OCI-LY3 (cell line): ENCODE results near the gene ALKBH3.
A peak's percentile ranks its signal among the peaks of the same experiment; 100 is the strongest.

Experiments used
- EZH2phosphoT487 ChIP-seq: fragments of 200-600 bp; shearing (Covaris generic); IDR thresholded peaks from 2 replicates; pipeline ENCODE4 v1.6.1; 2018; ENCODE audit warnings: antibody characterized with exemption, mixed run types, low read depth
- TF ChIP-seq, protein P1 (sequence below): fragments of 200-600, 300-600 bp; sonication (generic); IDR thresholded peaks from 2 replicates; pipeline ENCODE4 v1.5.1; 2014; ENCODE audit warnings: antibody characterized with exemption, low read length, low read depth

DNA sequence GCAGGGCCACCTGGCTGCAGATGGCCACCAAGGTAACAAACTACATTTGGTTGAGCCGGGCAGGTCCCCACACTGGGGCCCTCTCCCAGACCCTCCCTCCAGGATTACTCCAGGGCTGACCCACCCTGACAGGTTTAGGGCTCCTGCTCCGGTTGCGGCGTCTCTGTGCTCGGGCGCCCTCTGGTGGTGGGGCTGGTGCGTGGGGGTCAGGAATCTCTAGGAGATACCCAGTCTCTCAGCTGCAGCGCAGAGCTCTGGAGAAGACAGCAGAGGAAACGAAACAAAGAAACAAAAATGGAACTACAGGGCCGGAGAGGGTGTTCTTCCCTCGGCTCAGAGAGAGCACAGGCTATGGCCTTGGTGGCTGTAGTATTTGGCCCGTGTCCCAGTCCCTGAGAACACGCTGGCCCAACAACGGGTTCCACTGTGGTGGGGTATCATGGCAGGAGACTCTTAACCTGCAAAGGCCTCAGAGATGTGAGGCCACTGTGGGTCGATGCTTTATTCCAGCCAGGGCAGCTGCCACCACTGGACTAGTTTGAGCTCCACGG, 64.2 kb downstream of the ALKBH3 start:
- TF ChIP-seq, protein P1, sequence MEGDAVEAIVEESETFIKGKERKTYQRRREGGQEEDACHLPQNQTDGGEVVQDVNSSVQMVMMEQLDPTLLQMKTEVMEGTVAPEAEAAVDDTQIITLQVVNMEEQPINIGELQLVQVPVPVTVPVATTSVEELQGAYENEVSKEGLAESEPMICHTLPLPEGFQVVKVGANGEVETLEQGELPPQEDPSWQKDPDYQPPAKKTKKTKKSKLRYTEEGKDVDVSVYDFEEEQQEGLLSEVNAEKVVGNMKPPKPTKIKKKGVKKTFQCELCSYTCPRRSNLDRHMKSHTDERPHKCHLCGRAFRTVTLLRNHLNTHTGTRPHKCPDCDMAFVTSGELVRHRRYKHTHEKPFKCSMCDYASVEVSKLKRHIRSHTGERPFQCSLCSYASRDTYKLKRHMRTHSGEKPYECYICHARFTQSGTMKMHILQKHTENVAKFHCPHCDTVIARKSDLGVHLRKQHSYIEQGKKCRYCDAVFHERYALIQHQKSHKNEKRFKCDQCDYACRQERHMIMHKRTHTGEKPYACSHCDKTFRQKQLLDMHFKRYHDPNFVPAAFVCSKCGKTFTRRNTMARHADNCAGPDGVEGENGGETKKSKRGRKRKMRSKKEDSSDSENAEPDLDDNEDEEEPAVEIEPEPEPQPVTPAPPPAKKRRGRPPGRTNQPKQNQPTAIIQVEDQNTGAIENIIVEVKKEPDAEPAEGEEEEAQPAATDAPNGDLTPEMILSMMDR: peak; percentile 91
- TF ChIP-seq EZH2phosphoT487: no peak
